Erythroblast (primary cell): Measurements from ENCODE around the gene CDIP1.

Experiments
- GATA1 ChIP-seq: IDR thresholded peaks from 2 replicates; pipeline ENCODE4 v1.6.1; 2011; ENCODE audit warnings: low read depth, mild to moderate bottlenecking, control low read depth, low read length, moderate library complexity
- POLR2A ChIP-seq: IDR thresholded peaks from 2 replicates; pipeline ENCODE4 v1.6.1; 2011; ENCODE audit warnings: mild to moderate bottlenecking, low read length

DNA sequence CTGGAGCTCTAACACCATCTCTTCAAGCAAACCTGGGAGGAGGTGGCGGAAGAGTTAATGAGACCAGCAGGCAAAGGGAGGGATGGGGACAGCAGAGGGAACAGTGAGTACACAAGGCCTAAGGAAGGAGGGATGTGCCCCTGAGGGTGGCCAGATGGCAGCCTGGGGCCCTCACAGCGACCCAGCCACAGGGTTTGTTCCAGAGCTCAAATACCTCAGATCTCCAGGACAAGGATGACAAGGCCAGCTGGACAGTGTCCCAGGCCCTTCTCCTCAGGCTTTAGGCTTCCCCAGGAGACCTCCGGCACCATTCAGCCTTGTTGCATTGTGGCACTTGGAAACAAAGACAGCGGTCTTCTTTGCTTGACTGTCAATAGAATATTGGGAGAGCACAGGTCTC is 14.9 kb downstream of the CDIP1 start:
- TF ChIP-seq POLR2A: no peak
- TF ChIP-seq GATA1: no peak
